BE2C (cell line): ENCODE results near the gene TMPRSS15.
A peak's percentile ranks its signal among the peaks of the same experiment; 100 is the strongest.

Experiments used
- DNase-seq: peaks from one replicate; pipeline ENCODE4 v3.0.0-alpha.2; 2020
- H3K27me3 ChIP-seq: fragments of 250-450 bp; sonication (Bioruptor Pico); 2 replicates; pipeline ENCODE4 v1.5.1; 2020; ENCODE audit warnings: mild to moderate bottlenecking
- H3K36me3 ChIP-seq: fragments of 250-450 bp; sonication (Bioruptor Pico); 2 replicates; pipeline ENCODE4 v1.5.1; 2020; ENCODE audit warnings: mild to moderate bottlenecking
- H3K4me1 ChIP-seq: fragments of 250-450 bp; sonication (Bioruptor Pico); 2 replicates; pipeline ENCODE4 v1.5.1; 2020
- H3K4me3 ChIP-seq: 2 replicates; pipeline ENCODE4 v1.5.1; 2011; ENCODE audit warnings: low read depth, low read length
- H3K9me3 ChIP-seq: fragments of 250-450 bp; sonication (Bioruptor Pico); 2 replicates; pipeline ENCODE4 v1.5.1; 2020
- TF ChIP-seq, protein P1 (sequence below): IDR thresholded peaks from 2 replicates; pipeline ENCODE4 v1.5.1; 2012; ENCODE audit warnings: mild to moderate bottlenecking, low read depth, low read length

The TMPRSS15 gene

DNA sequence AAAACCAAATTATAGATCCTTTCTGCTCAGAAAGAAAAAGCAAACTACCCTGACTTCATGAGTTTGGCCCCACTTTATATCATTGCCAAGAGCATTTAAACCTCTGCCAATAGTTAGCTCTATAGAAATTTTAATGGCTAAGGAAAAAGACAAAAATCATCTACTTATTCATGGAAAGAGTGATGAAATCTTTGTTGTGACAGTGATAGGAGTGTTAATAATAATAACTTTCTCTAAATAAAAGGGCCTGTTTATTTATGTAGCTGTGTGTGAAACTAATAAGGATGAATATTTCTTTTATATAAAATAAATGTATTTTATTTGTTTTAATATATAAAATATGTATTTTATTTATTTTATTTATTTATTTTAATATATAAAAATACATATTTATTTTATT lies 152.5 kb downstream of the TMPRSS15 start:
- Histone ChIP-seq H3K9me3 (no peaks in the 10 kb centered on the region), H3K4me1 (peaks cover 3% of the 10 kb centered on the region), H3K27me3 (no peaks in the 10 kb centered on the region), H3K36me3 (no peaks in the 10 kb centered on the region), H3K4me3 (no peak overlapping the region)
- TF ChIP-seq, protein P1, sequence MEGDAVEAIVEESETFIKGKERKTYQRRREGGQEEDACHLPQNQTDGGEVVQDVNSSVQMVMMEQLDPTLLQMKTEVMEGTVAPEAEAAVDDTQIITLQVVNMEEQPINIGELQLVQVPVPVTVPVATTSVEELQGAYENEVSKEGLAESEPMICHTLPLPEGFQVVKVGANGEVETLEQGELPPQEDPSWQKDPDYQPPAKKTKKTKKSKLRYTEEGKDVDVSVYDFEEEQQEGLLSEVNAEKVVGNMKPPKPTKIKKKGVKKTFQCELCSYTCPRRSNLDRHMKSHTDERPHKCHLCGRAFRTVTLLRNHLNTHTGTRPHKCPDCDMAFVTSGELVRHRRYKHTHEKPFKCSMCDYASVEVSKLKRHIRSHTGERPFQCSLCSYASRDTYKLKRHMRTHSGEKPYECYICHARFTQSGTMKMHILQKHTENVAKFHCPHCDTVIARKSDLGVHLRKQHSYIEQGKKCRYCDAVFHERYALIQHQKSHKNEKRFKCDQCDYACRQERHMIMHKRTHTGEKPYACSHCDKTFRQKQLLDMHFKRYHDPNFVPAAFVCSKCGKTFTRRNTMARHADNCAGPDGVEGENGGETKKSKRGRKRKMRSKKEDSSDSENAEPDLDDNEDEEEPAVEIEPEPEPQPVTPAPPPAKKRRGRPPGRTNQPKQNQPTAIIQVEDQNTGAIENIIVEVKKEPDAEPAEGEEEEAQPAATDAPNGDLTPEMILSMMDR: no peak
- DNase-seq: no peak

DNA sequence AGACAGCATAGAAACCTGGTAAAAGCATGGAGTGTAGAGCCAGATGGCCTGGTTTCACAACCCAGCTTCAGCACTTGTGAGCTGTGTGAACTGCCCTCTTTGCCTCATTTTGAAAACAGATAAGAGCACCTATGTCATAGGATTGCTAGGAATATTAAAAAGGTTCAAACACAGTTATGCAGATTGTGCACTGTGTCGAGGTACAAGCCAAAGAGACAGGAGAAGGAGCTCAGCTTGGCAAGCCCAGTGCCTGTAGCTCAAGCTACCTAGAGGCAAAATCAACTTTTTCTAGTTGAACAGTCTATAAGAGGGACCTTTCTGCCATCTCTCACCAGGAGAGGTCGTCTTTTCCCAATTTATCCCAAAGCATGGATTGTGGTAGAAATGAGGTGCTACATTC lies 153.9 kb downstream of the TMPRSS15 start:
- H3K27me3 ChIP-seq: peaks cover 4% of the 10 kb centered on the region; the same call in 1 of the 2 replicates
- no peak overlapping the region for H3K4me3 ChIP-seq
- no peaks in the 10 kb centered on the region for H3K9me3 ChIP-seq
- TF ChIP-seq, protein P1: peak; percentile 66
- peak; percentile 16 for DNase-seq
- peaks cover 3% of the 10 kb centered on the region for H3K4me1 ChIP-seq
- no peaks in the 10 kb centered on the region for H3K36me3 ChIP-seq

DNA sequence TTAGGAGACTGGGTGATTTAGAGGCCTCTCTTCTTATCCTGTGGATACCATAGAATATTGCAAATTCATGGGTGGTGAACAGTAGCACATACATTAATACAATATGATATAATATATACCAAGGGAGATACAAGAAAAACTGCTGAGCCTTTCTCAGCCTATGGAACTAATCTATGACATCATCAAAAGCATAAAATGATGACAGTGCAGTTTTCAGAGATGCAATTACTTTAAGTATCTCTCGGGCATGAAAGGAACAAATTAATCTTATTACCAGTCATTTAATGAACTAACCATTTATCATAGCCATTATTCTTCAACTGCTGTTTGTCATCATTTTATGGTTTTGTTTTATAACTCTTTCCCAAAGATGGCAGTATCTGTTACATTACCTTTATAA lies 155.4 kb downstream of the TMPRSS15 start:
- DNase-seq: no peak

DNA sequence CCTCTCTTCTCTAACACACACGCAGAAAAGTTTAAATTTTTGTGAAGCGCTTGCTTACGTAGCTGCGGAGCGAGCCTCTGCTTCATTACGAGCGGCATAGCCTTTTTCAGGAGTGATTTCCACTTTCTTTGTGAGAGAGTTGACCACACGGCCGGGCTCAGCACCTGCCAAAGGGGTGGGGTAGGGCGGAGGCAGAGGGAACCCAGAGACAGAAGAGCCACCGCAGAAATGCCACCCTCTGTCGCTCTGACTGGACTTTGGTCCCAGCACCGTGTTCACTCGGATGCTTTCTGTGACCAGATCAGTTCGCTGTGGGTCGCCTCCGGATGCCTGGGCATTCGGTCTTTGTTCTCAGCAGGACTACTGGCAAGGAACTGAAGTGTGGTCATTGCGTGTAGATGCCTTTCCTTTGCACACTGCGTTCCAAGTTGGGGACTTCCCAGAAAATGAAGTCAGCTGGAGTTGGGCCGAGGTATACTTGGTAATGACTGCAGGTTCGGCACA lies 158.1 kb downstream of the TMPRSS15 start:
- H3K4me1 ChIP-seq: peaks cover 3% of the 10 kb centered on the region
- peak; percentile 38 for DNase-seq
- TF ChIP-seq, protein P1: no peak
- peak overlapping the region; percentile 83 for H3K4me3 ChIP-seq
- H3K27me3 ChIP-seq: peaks cover 9% of the 10 kb centered on the region; the same call in 1 of the 2 replicates
- H3K36me3 ChIP-seq: no peaks in the 10 kb centered on the region
- H3K9me3 ChIP-seq: no peaks in the 10 kb centered on the region

More for the DNA sequence above, 155.4 kb downstream of the TMPRSS15 start:
- Histone ChIP-seq H3K9me3 (no peaks in the 10 kb centered on the region), H3K4me3 (no peak overlapping the region), H3K36me3 (no peaks in the 10 kb centered on the region), H3K27me3 (peaks cover 9% of the 10 kb centered on the region; the same call in 1 of the 2 replicates), H3K4me1 (peaks cover 3% of the 10 kb centered on the region)
- TF ChIP-seq, protein P1: no peak

DNA sequence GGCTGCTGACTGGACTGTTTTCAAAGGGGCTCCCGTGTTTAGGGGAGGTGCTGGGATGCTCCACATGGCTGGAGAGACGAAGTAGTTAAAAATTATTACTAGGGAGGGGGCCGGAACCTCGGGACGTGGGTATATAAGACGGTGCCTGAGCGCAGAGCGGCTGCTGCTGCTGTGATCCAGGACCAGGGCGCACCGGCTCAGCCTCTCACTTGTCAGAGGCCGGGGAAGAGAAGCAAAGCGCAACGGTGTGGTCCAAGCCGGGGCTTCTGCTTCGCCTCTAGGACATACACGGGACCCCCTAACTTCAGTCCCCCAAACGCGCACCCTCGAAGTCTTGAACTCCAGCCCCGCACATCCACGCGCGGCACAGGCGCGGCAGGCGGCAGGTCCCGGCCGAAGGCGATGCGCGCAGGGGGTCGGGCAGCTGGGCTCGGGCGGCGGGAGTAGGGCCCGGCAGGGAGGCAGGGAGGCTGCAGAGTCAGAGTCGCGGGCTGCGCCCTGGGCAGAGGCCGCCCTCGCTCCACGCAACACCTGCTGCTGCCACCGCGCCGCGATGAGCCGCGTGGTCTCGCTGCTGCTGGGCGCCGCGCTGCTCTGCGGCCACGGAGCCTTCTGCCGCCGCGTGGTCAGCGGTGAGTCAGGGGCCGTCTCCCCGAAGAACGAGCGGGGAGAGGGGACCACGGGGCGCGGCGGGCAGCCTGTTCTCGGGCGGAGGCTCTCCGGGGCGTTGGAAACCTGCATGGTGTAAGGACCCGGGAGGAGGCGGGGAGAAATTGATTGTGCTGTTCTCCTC lies 158.7 kb downstream of the TMPRSS15 start, which contains the start of gene CHODL:
Gene CHODL, plus strand, starts transcription at position 163 of the 793 bp plus-strand sequence. Its CDS starts 391 bp downstream, at position 554.
- H3K9me3 ChIP-seq: no peaks in the 10 kb centered on the region
- peaks cover 3% of the 10 kb centered on the region for H3K4me1 ChIP-seq
- DNase-seq: peak; percentile 40
- peaks cover 9% of the 10 kb centered on the region; the same call in 1 of the 2 replicates for H3K27me3 ChIP-seq
- H3K4me3 ChIP-seq: peak within 1 kb of the TSS; percentile 83
- TF ChIP-seq, protein P1: no peak
- no peaks in the 10 kb centered on the region for H3K36me3 ChIP-seq

DNA sequence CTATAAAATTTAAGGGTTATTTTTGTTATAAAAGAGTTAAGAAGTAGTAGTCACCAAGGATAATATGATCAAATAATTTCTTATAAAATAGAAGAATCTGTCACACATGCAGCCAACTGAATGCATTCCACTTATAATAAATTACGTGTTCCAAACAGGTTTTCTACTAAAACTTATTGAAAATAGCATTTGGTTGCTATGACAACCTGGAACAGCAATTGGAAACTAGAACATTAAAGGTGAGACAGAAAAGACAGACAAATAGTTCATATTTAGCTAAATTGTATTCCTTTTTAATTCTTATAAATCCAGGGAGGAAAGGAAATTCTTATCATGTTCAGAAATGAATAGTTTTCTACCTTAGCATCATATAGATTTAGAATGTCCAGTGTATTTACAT lies 168.0 kb downstream of the TMPRSS15 start:
- DNase-seq: no peak
- Histone ChIP-seq H3K9me3 (no peaks in the 10 kb centered on the region), H3K4me3 (no peak overlapping the region), H3K27me3 (no peaks in the 10 kb centered on the region), H3K36me3 (no peaks in the 10 kb centered on the region), H3K4me1 (no peaks in the 10 kb centered on the region)
- TF ChIP-seq, protein P1: no peak
